AG09319 (cell line): ENCODE measurements around the gene GPR42.

ENCODE experiments used
- DNase-seq: peaks from one replicate; pipeline ENCODE4 v3.0.0-alpha.2; 2010; ENCODE audit warnings: low read depth; ENCODE audit errors: extremely low read depth
- CTCF ChIP-seq: IDR thresholded peaks from 2 replicates; pipeline ENCODE4 v1.5.1; 2011; ENCODE audit warnings: low read depth, mild to moderate bottlenecking, inconsistent platforms, low read length, moderate library complexity

Gene GPR42

GRCh38 chr19:35370722-35371121 lies at the start of gene GPR42:
GPR42 (plus strand) TSS chr19:35371068; CDS start chr19:35371360, 292 bp downstream.
- no peak for TF ChIP-seq CTCF
- DNase-seq, result no peak

GRCh38 chr19:35321291-35321690 lies 49.6 kb upstream of the GPR42 start:
- no peak for DNase-seq
- TF ChIP-seq CTCF, result no peak

GRCh38 chr19:35322014-35322413 lies 48.9 kb upstream of the GPR42 start:
- DNase-seq, result no peak
- TF ChIP-seq CTCF, result no peak

- DNase-seq, result no peak
- no peak for TF ChIP-seq CTCF
These were observed 43.2 kb upstream of the GPR42 start for GRCh38 chr19:35327642-35328041.

GRCh38 chr19:35328851-35329285 lies 42.0 kb upstream of the GPR42 start, which contains the start of gene CD22:
CD22 (plus strand) TSS chr19:35329187; CDS start chr19:35332041, 2,854 bp downstream.
- no peak for DNase-seq

GRCh38 chr19:35329323-35329722 lies 41.5 kb upstream of the GPR42 start:
- TF ChIP-seq CTCF, result no peak
- DNase-seq, result no peak

More at GRCh38 chr19:35328851-35329285, 42.0 kb upstream of the GPR42 start, which contains the start of gene CD22:
- no peak for TF ChIP-seq CTCF

GRCh38 chr19:35330475-35330874 lies 40.4 kb upstream of the GPR42 start:
- TF ChIP-seq CTCF, result no peak
- DNase-seq, result no peak
